Neural cell (in vitro differentiated cells): ENCODE measurements around the gene RNASEL. TPM values are rescaled to one million over a fixed set of nuclear protein-coding genes. Genes with fewer than 3 reads are reported as not detected.

ENCODE experiments used
- H2AFZ ChIP-seq: fragments of 200-600, 300-800 bp; sonication (generic), shearing (Covaris generic); 2 replicates; pipeline ENCODE4 v1.6.0; 2014; ENCODE audit warnings: low read depth, mild to moderate bottlenecking, antibody characterized with exemption, low read length, moderate library complexity
- H3F3A ChIP-seq: fragments of 200-600 bp; shearing (Covaris generic); 2 replicates; pipeline ENCODE4 v1.6.1; 2016; ENCODE audit warnings: mild to moderate bottlenecking, moderate library complexity, mixed read lengths, antibody characterized with exemption, low read length; ENCODE audit not compliant: insufficient read depth, poor library complexity, severe bottlenecking
- H3K27ac ChIP-seq: fragments of 200-600, 300-800 bp; sonication (generic), shearing (Covaris generic); 2 replicates; pipeline ENCODE4 v1.5.1; 2014; ENCODE audit warnings: mild to moderate bottlenecking, low read length, moderate library complexity
- H3K27me3 ChIP-seq: fragments of 300-800, 200-600 bp; sonication (generic), shearing (Covaris generic); 2 replicates; pipeline ENCODE4 v1.6.0; 2014; ENCODE audit warnings: mild to moderate bottlenecking, low read depth, low read length, moderate library complexity; ENCODE audit not compliant: insufficient read depth
- H3K36me3 ChIP-seq: fragments of 300-800, 200-600 bp; sonication (generic), shearing (Covaris generic); 2 replicates; pipeline ENCODE4 v1.5.1; 2014; ENCODE audit warnings: mild to moderate bottlenecking, antibody characterized with exemption, low read length, moderate library complexity; ENCODE audit not compliant: insufficient read depth
- H3K4me2 ChIP-seq: fragments of 300-800, 200-600 bp; sonication (generic), shearing (Covaris generic); 2 replicates; pipeline ENCODE4 v1.6.0; 2014; ENCODE audit warnings: mild to moderate bottlenecking, low read length
- H3K4me3 ChIP-seq: fragments of 300-800, 200-600 bp; sonication (generic), shearing (Covaris generic); 2 replicates; pipeline ENCODE4 v1.5.1; 2014; ENCODE audit warnings: mild to moderate bottlenecking, low read length, moderate library complexity
- H3K79me2 ChIP-seq: fragments of 200-600 bp; shearing (Covaris generic); replicated peaks from 2 replicates; pipeline ENCODE4 v1.6.0; 2014; ENCODE audit warnings: mild to moderate bottlenecking, low read length, moderate library complexity; ENCODE audit not compliant: insufficient read depth
- H3K9ac ChIP-seq: fragments of 300-800, 200-600 bp; sonication (generic), shearing (Covaris generic); 2 replicates; pipeline ENCODE4 v1.6.1; 2016; ENCODE audit warnings: mild to moderate bottlenecking, low read length, mixed read lengths
- H3K9me2 ChIP-seq: fragments of 200-600 bp; shearing (Covaris generic); 2 replicates; pipeline ENCODE4 v1.6.1; 2016; ENCODE audit warnings: mild to moderate bottlenecking, low read length, mixed read lengths; ENCODE audit not compliant: insufficient read depth
- H3K9me3 ChIP-seq: fragments of 200-600, 300-800 bp; sonication (generic), shearing (Covaris generic); 2 replicates; pipeline ENCODE4 v1.6.1; 2016; ENCODE audit warnings: mild to moderate bottlenecking, mixed run types, low read length, moderate library complexity, mixed read lengths
- H4K20me1 ChIP-seq: fragments of 200-600 bp; shearing (Covaris generic); 2 replicates; pipeline ENCODE4 v1.6.1; 2016; ENCODE audit warnings: mild to moderate bottlenecking, mixed run types; ENCODE audit not compliant: insufficient read depth
- EP300 ChIP-seq: fragments of 450-650 bp; conservative IDR thresholded peaks from 2 replicates; pipeline ENCODE4 v1.6.1; 2014; ENCODE audit warnings: antibody characterized with exemption, mild to moderate bottlenecking, moderate library complexity; ENCODE audit not compliant: poor library complexity, severe bottlenecking
- EZH2 ChIP-seq: fragments of 200-600, 300-800 bp; shearing (Covaris generic), sonication (generic); IDR thresholded peaks from 2 replicates; pipeline ENCODE4 v1.6.1; 2014; ENCODE audit warnings: antibody characterized with exemption, low read length, borderline replicate concordance, mild to moderate bottlenecking; ENCODE audit not compliant: insufficient read depth, poor library complexity, severe bottlenecking
- MXI1 ChIP-seq: fragments of 450-650 bp; conservative IDR thresholded peaks from 2 replicates; pipeline ENCODE4 v1.6.1; 2014; ENCODE audit warnings: antibody characterized with exemption, mild to moderate bottlenecking; ENCODE audit not compliant: poor library complexity, severe bottlenecking
- POLR2AphosphoS5 ChIP-seq: IDR thresholded peaks from 2 replicates; pipeline ENCODE4 v1.6.1; 2012
- RAD21 ChIP-seq: fragments of 450-650 bp; conservative IDR thresholded peaks from 2 replicates; pipeline ENCODE4 v1.6.1; 2014; ENCODE audit warnings: antibody characterized with exemption, mild to moderate bottlenecking, moderate library complexity
- SMC3 ChIP-seq: fragments of 450-650 bp; conservative IDR thresholded peaks from 2 replicates; pipeline ENCODE4 v1.6.1; 2014; ENCODE audit warnings: antibody characterized with exemption, mild to moderate bottlenecking, moderate library complexity; ENCODE audit not compliant: poor library complexity
- TAF1 ChIP-seq: IDR thresholded peaks from 2 replicates; pipeline ENCODE4 v1.6.1; 2012; ENCODE audit warnings: low read depth
- polyA plus RNA-seq: library from polyadenylated mRNA; depleted of rRNA; stranded (reverse); fragments of >200 nt; gene quantifications from 2 replicates; pipeline ENCODE4 v1.2.3, GENCODE V29; 2014
- TF ChIP-seq, protein P1 (sequence below): fragments of 450-650 bp; IDR thresholded peaks from 2 replicates; pipeline ENCODE4 v1.5.1; 2014; ENCODE audit warnings: antibody characterized with exemption, mild to moderate bottlenecking, moderate library complexity; ENCODE audit not compliant: poor library complexity, severe bottlenecking
- TF ChIP-seq, protein P2 (sequence below): IDR thresholded peaks from 2 replicates; pipeline ENCODE4 v1.6.1; 2012; ENCODE audit warnings: borderline replicate concordance

Gene RNASEL
- polyA plus RNA-seq, 1 donor from 2014 or later, result 0.47 TPM

DNA sequence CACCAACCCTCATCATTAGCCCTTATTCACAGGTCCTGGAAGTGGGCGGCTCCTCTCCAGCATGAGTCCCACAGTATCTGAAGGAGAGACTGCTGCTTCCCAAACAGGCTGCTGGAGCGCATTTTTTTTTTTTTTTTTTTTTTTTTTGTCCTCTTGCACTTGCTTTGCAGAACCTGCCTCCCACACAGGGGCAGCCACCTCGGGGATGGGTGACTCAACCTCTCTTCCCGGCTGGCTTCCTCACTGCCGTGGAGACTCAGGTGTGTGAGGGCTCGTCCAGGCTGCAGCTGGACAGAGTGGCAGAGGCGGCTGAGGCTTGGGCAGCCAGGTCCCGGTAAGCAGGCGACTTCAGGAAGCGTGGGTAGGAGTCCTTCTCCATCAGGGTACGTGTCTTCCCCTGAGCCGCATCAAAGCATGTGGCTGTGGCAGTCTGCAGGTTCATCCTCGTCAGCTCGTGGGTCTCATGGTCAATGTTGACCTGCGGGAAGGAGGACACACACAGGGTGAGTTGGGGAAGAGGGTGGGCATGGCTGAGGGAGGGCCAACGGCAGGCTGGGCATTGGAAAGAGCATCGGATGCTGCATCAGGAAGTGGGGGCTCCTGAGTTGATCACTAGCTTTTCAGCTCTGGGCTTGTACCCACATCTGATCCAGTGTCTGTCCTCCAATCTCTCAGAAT lies 11.1 kb upstream of the RNASEL start:
- H3K4me3 ChIP-seq, result no peak overlapping the region
- H3K27ac ChIP-seq, result no peak overlapping the region
- H3K9me2 ChIP-seq, result no peaks in the 10 kb centered on the region
- TF ChIP-seq EZH2 (no peak), RAD21 (no peak), TAF1 (no peak), EP300 (no peak), SMC3 (no peak), POLR2AphosphoS5 (no peak), MXI1 (no peak)
- TF ChIP-seq, protein P1, sequence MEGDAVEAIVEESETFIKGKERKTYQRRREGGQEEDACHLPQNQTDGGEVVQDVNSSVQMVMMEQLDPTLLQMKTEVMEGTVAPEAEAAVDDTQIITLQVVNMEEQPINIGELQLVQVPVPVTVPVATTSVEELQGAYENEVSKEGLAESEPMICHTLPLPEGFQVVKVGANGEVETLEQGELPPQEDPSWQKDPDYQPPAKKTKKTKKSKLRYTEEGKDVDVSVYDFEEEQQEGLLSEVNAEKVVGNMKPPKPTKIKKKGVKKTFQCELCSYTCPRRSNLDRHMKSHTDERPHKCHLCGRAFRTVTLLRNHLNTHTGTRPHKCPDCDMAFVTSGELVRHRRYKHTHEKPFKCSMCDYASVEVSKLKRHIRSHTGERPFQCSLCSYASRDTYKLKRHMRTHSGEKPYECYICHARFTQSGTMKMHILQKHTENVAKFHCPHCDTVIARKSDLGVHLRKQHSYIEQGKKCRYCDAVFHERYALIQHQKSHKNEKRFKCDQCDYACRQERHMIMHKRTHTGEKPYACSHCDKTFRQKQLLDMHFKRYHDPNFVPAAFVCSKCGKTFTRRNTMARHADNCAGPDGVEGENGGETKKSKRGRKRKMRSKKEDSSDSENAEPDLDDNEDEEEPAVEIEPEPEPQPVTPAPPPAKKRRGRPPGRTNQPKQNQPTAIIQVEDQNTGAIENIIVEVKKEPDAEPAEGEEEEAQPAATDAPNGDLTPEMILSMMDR, result no peak
- TF ChIP-seq, protein P2, sequence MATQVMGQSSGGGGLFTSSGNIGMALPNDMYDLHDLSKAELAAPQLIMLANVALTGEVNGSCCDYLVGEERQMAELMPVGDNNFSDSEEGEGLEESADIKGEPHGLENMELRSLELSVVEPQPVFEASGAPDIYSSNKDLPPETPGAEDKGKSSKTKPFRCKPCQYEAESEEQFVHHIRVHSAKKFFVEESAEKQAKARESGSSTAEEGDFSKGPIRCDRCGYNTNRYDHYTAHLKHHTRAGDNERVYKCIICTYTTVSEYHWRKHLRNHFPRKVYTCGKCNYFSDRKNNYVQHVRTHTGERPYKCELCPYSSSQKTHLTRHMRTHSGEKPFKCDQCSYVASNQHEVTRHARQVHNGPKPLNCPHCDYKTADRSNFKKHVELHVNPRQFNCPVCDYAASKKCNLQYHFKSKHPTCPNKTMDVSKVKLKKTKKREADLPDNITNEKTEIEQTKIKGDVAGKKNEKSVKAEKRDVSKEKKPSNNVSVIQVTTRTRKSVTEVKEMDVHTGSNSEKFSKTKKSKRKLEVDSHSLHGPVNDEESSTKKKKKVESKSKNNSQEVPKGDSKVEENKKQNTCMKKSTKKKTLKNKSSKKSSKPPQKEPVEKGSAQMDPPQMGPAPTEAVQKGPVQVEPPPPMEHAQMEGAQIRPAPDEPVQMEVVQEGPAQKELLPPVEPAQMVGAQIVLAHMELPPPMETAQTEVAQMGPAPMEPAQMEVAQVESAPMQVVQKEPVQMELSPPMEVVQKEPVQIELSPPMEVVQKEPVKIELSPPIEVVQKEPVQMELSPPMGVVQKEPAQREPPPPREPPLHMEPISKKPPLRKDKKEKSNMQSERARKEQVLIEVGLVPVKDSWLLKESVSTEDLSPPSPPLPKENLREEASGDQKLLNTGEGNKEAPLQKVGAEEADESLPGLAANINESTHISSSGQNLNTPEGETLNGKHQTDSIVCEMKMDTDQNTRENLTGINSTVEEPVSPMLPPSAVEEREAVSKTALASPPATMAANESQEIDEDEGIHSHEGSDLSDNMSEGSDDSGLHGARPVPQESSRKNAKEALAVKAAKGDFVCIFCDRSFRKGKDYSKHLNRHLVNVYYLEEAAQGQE, result no peak
- no peaks in the 10 kb centered on the region for H3K36me3 ChIP-seq
- no peak overlapping the region for H3K9ac ChIP-seq
- H4K20me1 ChIP-seq, result no peaks in the 10 kb centered on the region
- H3K79me2 ChIP-seq, result no peaks in the 10 kb centered on the region
- H2AFZ ChIP-seq, result no peak overlapping the region
- H3K27me3 ChIP-seq, result peaks cover 17% of the 10 kb centered on the region
- H3K4me2 ChIP-seq, result no peak overlapping the region
- H3K9me3 ChIP-seq, result no peaks in the 10 kb centered on the region
- no peaks in the 10 kb centered on the region for H3F3A ChIP-seq

DNA sequence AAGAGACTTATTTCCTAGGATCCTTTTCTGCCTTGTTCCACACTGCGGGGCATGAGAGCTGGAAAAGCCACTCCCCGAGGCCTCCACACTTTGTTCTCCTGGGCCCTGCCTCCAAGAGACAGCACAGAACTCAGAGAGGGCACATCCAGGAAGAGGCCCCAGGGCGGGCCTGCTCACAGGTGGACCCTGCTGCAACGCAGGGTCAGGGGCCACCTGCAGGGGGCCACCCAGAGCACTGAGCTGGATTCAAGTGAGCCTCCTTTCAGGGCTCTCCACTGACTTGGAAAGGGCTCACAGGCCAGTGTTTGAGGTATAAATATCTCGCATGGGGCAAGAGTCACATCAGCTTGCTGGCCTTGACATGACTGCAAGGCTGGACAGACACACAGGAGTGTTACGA lies 10.3 kb upstream of the RNASEL start:
- TF ChIP-seq EP300, result no peak
- TF ChIP-seq, protein P2, result no peak
- no peak for TF ChIP-seq EZH2
- TF ChIP-seq TAF1, result no peak
- no peak for TF ChIP-seq POLR2AphosphoS5
- TF ChIP-seq MXI1, result no peak
- no peak for TF ChIP-seq SMC3
- no peak for TF ChIP-seq RAD21
- TF ChIP-seq, protein P1, result no peak
- no peaks in the 10 kb centered on the region for H3F3A ChIP-seq
- H3K79me2 ChIP-seq, result no peaks in the 10 kb centered on the region

More for the DNA sequence above, 10.3 kb upstream of the RNASEL start:
- Histone ChIP-seq H3K9ac (no peak overlapping the region), H3K27me3 (peaks cover 8% of the 10 kb centered on the region), H3K36me3 (no peaks in the 10 kb centered on the region), H3K27ac (no peak overlapping the region), H2AFZ (no peak overlapping the region), H3K4me3 (no peak overlapping the region), H3K4me2 (no peak overlapping the region), H3K9me3 (no peaks in the 10 kb centered on the region), H3K9me2 (no peaks in the 10 kb centered on the region), H4K20me1 (no peaks in the 10 kb centered on the region)
